Kidney (tissue), 14 donors: Measurements from ENCODE around the gene MYO7B. TPM values are rescaled to one million over a fixed set of nuclear protein-coding genes. Genes with fewer than 3 reads are reported as not detected.

Experiments
- DNase-seq, 5 donors: peaks; one replicate each; pipeline ENCODE4 v3.0.0-alpha.2; 2013 to 2020
- FAIRE-seq: peaks from 2 replicates; lab custom pipeline; 2012; peaks lifted over from hg19 to GRCh38; lab: Jason Lieb, UNC
- H3K27ac ChIP-seq, 2 donors: one replicate each; pipeline ENCODE4 v1.7.0; 2013; ENCODE audit warnings: low read depth in 2 of 2, low read length in 2 of 2, inconsistent platforms in 1 of 2
- H3K27me3 ChIP-seq: one replicate; pipeline ENCODE4 v1.7.1; 2013; ENCODE audit warnings: low read length, inconsistent platforms; ENCODE audit not compliant: control insufficient read depth, insufficient read depth
- H3K36me3 ChIP-seq, 3 donors: one replicate each; pipeline versions ENCODE4 v1.7.0 to v1.7.1; 2013; ENCODE audit warnings: low read length in 3 of 3, control low read depth in 1 of 3, inconsistent platforms in 1 of 3; ENCODE audit not compliant: insufficient read depth in 3 of 3, control insufficient read depth in 2 of 3
- H3K4me1 ChIP-seq, 3 donors: one replicate each; pipeline versions ENCODE4 v1.7.0 to v1.7.1; 2013; ENCODE audit warnings: low read length in 3 of 3, inconsistent platforms in 1 of 3, low read depth in 1 of 3; ENCODE audit not compliant: control insufficient read depth in 2 of 3, insufficient read depth in 2 of 3
- H3K4me3 ChIP-seq, 3 donors: one replicate each; pipeline versions ENCODE4 v1.7.0 to v1.8.1; 2013; ENCODE audit warnings: low read length in 3 of 3, control low read depth in 1 of 3, inconsistent platforms in 1 of 3
- H3K9ac ChIP-seq, 3 donors: one replicate each; pipeline versions ENCODE4 v1.7.0 to v1.7.1; 2013; ENCODE audit warnings: low read length in 3 of 3, control low read depth in 1 of 3, inconsistent platforms in 1 of 3
- H3K9me3 ChIP-seq, 3 donors: one replicate each; pipeline versions ENCODE4 v1.7.0 to v1.7.1; 2013; ENCODE audit warnings: low read length in 3 of 3, control low read depth in 1 of 3, inconsistent platforms in 1 of 3; ENCODE audit not compliant: control insufficient read depth in 2 of 3, insufficient read depth in 1 of 3
- CTCF ChIP-seq: IDR thresholded peaks from 3 replicates; pipeline ENCODE4 v1.5.1; 2012; ENCODE audit warnings: mild to moderate bottlenecking, moderate library complexity, borderline replicate concordance; ENCODE audit not compliant: insufficient read depth; ENCODE audit errors: extremely low read depth
- intact Hi-C: fragments of 100-400 bp; cut with DNase I; formaldehyde crosslinking; loops from one replicate; pipeline ENCODE4 v1.11.1; 2022
- polyA plus RNA-seq: library from polyadenylated mRNA; stranded (reverse); fragments of 350-450 nt; fragmentation: Illumina TruSeq; extraction: RNeasy Lipid Tissue Mini Kit (QIAGEN cat#74804); gene quantifications from one replicate; pipeline ENCODE4 v1.2.3, GENCODE V29; 2014; ENCODE audit warnings: low read depth, low replicate concordance; ENCODE audit not compliant: insufficient read depth
- total RNA-seq: library from RNA; stranded (reverse); fragmentation: NEBNext Ultra II Directional; extraction: Animal tissue kit (Norgen Biotek cat#: 25700); gene quantifications from one replicate; pipeline ENCODE4 v1.2.1, GENCODE V29; 2021
- donor health status: control.
- donor health status: control.
- donor health status: control.
- donor health status: control.
- donor health status: control.
- donor health status: DM: yes; HTN: yes; CAD: no.
- donor health status: Normal renal cell carcinoma (clear cell type).

MYO7B gene
- total and polyA plus RNA-seq, 2 donors from 2014 or later: 11.0 to 22.2 TPM

- Histone ChIP-seq H3K9ac (no peak overlapping the region), H3K27ac (no peak overlapping the region), H3K9me3 (no peaks in the 10 kb centered on the region), H3K4me1 (no peaks in the 10 kb centered on the region), H3K4me3 (no peak overlapping the region), H3K27me3 (no peaks in the 10 kb centered on the region), H3K36me3 (peaks cover 0 to 5% (median 0%) of the 10 kb centered on the region in 3 donors)
- TF ChIP-seq CTCF: no peak
- no peak for FAIRE-seq
- intact Hi-C loops: no loop called here
- DNase-seq: peak; percentile 23 to 48 (median 35)
Measured at GRCh38 chr2:127573298-127573697, 37.8 kb downstream of the MYO7B start.

GRCh38 chr2:127573771-127574170, 38.3 kb downstream of the MYO7B start:
- H3K9ac ChIP-seq: no peak overlapping the region
- DNase-seq (peak in 1 of 5 donors; percentile 60), FAIRE-seq (no peak)
- TF ChIP-seq CTCF: no peak
- intact Hi-C loops: no loop called here
- no peak overlapping the region for H3K27ac ChIP-seq
- H3K4me1 ChIP-seq: no peaks in the 10 kb centered on the region
- no peak overlapping the region for H3K4me3 ChIP-seq
- no peaks in the 10 kb centered on the region for H3K27me3 ChIP-seq
- peaks cover 0 to 5% (median 0%) of the 10 kb centered on the region in 3 donors for H3K36me3 ChIP-seq
- no peaks in the 10 kb centered on the region for H3K9me3 ChIP-seq

- FAIRE-seq (no peak), DNase-seq (no peak)
- no peak for TF ChIP-seq CTCF
- H3K27me3 ChIP-seq: no peaks in the 10 kb centered on the region
- intact Hi-C loops: no loop called here
- H3K4me1 ChIP-seq: no peaks in the 10 kb centered on the region
- H3K9me3 ChIP-seq: no peaks in the 10 kb centered on the region
- no peak overlapping the region for H3K27ac ChIP-seq
- no peak overlapping the region for H3K4me3 ChIP-seq
- peaks cover 0 to 5% (median 0%) of the 10 kb centered on the region in 3 donors for H3K36me3 ChIP-seq
- H3K9ac ChIP-seq: no peak overlapping the region
Measured at GRCh38 chr2:127574656-127575055, 39.2 kb downstream of the MYO7B start.

- Histone ChIP-seq H3K36me3 (peaks cover 0 to 5% (median 0%) of the 10 kb centered on the region in 3 donors), H3K4me1 (no peaks in the 10 kb centered on the region), H3K9me3 (no peaks in the 10 kb centered on the region), H3K27ac (no peak overlapping the region), H3K27me3 (no peaks in the 10 kb centered on the region), H3K9ac (no peak overlapping the region), H3K4me3 (no peak overlapping the region)
- no peak for DNase-seq
- intact Hi-C loops: no loop called here
- TF ChIP-seq CTCF: no peak
- FAIRE-seq: no peak
Measured at GRCh38 chr2:127575185-127575765, 39.8 kb downstream of the MYO7B start.
